HEK293 (cell line): ENCODE results near the gene CSRP1.

Experiments used
- ZNF341 ChIP-seq: fragments of 450-650 bp; formaldehyde crosslinking; IDR thresholded peaks from 2 replicates; pipeline ENCODE4; 2016; ENCODE audit warnings: low read depth, missing biosample characterization, missing genetic modification characterization
- ZNF473 ChIP-seq: fragments of 450-650 bp; formaldehyde crosslinking; IDR thresholded peaks from 2 replicates; pipeline ENCODE4 v1.5.1; 2017; ENCODE audit warnings: missing biosample characterization, missing genetic modification characterization

DNA sequence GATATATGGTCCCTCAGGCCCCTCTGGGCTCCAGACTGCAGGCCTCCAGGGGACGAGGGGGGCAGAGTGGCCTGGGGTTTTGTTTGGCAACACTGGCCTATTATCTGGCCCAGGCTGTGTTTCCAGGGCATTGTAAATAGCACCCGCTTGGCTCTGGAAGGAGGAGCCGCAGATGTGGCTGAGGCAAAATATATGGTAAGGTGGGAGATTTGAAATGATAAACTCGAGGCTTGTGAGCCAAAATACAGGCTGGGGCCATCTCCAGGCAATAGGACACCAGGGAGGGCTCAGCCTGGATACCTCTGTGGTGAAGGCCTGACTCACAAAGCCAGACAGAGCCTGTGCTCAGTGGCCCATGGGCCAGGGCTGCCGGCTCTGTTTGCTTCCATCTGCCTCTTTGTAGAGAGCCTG, 46.0 kb upstream of the CSRP1 start:
- no peak for TF ChIP-seq ZNF341 (tag by site-specific recombination)
- TF ChIP-seq ZNF473 (tag by site-specific recombination) = no peak
